Neural cell (in vitro differentiated cells): ENCODE data around the gene PWP1. TPM values are rescaled to one million over a fixed set of nuclear protein-coding genes. Genes with fewer than 3 reads are reported as not detected.

Source experiments
- polyA plus RNA-seq: library from polyadenylated mRNA; depleted of rRNA; stranded (reverse); fragments of >200 nt; gene quantifications from 2 replicates; pipeline ENCODE4 v1.2.3, GENCODE V29; 2014

Gene PWP1
- polyA plus RNA-seq, 1 donor from 2014 or later = 119 TPM

Other genes with a start within 250 kb of the PWP1 start
- 46.0 and 51.1 TPM in 2 replicates for gene PRDM4, start 75.3 kb downstream of the PWP1 start, polyA plus RNA-seq
- gene ASCL4, start 88.9 kb downstream of the PWP1 start, polyA plus RNA-seq = not detected in 2 replicates